HG03457 (cell line): ENCODE results near the gene ALDH1A2.
"Not testable (repeated sequence)": the region's sequence is repeated elsewhere in the genome, so short reads cannot be mapped to it uniquely, and the experiment has no call there.

Source experiments
- ATAC-seq: cut with Tn5 transposase; IDR thresholded peaks from one replicate; pipeline ENCODE4 v1.9.1; 2021; ENCODE audit warnings: moderate number of reproducible peaks; ENCODE audit not compliant: unreplicated experiment

The ALDH1A2 gene

GRCh38 chr15:58065445-58066041 lies at the start of gene ALDH1A2:
Gene ALDH1A2 (minus strand): TSS chr15:58065711. CDS start chr15:58065650, 61 bp downstream.
- ATAC-seq: no peak

DNA sequence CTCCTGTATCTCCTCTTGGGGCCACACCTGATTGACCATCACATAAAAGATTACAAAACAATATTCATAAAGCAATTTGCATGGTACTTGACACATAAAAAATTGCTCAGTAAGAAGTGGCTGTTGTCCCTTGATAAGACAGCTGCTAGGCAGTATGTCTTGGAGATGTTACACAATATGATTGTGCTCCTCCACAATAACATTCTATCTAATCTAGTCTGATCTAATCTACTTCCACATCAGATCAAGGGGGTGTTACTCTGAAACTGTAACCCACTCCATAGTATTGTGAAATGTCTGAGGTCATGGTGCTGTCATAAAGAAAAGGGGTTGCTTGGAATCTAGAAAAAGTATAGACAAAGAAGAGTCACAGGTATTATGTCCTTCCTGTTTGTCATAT lies 49.3 kb upstream of the ALDH1A2 start:
- no peak for ATAC-seq

GRCh38 chr15:58114388-58114787 lies 48.9 kb upstream of the ALDH1A2 start:
- no peak for ATAC-seq

- ATAC-seq: not testable (repeated sequence)
Observed at GRCh38 chr15:58113358-58113757, 47.8 kb upstream of the ALDH1A2 start.

GRCh38 chr15:58111718-58112104 lies 46.2 kb upstream of the ALDH1A2 start:
- no peak for ATAC-seq

DNA sequence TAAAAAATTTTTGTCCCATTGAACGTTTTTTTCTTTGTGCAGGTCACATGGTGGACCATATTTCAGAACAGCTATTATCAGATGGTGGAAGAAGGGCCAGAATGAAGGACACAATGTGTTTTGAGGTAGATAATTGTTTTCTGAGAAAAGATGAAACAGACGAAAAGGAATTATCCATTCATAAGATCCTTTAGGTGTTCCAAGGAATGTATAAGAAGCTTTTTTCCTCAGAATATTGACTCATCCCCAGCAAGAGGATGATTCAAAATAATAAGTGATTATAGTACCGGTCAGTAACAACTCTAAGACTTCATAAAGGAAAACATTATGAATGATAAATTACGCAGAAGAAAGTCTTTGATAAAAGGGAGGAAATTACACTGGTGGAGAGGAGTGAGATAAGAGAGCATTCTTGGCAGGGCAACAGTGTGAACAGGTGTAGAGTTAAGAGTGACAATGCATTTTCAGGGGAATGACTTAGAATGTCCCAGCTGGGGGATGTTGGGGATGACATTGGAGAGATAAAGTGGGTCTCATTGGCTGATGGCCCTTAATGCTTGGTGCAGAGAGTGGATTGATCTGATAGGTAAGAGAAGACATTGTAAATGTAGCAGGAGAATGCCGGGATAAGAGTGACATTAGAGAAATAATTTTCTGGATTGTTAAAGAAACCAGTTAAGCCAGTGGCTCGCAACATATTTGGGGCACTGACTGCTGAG lies 45.6 kb upstream of the ALDH1A2 start:
- ATAC-seq: no peak

DNA sequence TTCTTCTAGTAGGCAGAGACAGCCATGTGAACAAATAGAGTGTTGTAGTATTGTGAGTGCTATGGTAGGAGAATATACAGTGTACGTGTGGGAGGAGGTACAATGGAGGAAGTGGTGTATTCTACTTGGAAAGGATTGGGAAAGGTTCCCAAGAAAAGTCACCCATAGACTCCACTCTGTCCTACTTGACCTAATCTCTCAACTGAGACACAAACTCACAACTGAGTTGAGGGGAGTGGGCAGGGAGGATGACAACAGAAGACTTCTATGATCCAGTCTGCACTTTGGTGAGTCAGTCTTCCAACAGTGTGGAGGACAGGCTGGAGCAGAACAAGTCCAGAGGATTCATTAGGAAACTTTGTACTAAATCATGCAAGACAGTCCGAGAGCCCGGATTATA lies 43.9 kb upstream of the ALDH1A2 start:
- no peak for ATAC-seq

DNA sequence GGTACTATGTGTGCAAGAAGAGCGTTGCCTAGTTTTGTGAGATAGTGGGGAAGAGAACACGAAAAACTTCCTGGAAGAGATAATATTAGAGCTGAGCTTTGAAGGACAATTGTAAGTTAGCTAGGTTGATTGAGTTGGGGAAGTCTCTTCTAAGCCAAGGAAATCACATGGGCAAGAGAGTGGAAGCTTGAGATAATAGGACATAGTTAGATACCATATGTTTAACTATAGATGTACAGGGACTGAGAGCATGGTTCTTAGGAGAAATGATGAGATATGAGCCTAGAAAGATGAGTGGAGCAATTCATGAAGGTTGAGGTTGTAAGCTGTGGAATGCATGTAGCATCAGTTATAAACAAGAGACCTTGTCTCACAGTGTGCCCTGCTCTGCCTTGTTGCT lies 42.6 kb upstream of the ALDH1A2 start:
- ATAC-seq: no peak

DNA sequence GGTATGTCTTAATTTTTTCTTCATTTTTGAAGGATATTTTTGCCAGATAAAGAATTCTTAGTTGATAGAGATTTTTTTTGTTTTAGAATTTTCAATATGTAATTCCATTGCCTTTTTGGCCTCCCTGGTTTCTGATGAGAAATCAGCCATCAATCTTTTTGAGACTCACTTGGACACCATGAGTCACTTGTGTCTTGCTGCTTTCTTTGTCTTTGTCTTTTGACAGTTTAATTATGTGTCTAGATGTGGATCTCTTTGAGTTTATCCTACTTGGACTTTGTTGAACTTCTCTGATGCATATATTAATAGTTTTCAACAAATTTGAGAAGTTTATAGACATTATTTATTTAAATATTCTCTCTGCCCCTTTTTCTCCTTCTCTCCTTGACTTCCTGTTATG lies 38.0 kb upstream of the ALDH1A2 start:
- no peak for ATAC-seq

DNA sequence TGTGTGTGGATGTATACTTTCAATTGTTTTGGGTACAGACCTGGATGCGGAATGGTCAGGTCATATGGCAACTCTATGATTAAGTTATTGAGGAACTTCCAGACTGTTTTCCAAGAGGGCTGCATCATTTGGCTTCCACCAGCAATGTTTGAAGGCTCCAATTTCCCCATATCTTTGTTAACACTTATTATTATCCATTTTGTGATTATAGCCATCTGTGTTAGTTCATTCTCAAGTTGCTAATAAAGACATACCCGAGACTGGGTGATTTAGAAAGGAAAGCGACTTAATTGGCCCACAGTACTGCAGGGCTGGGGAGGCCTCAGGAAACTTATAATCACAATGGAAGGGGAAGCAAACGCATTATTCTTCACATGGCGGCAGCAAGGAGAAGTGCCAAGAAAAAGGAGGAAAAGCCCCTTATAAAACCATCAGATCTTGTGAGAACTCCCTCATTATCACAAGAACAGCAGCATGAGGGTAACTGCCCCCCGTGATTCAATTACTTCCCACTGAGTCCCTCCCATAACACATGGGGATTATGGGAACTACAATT lies 31.1 kb upstream of the ALDH1A2 start:
- no peak for ATAC-seq

DNA sequence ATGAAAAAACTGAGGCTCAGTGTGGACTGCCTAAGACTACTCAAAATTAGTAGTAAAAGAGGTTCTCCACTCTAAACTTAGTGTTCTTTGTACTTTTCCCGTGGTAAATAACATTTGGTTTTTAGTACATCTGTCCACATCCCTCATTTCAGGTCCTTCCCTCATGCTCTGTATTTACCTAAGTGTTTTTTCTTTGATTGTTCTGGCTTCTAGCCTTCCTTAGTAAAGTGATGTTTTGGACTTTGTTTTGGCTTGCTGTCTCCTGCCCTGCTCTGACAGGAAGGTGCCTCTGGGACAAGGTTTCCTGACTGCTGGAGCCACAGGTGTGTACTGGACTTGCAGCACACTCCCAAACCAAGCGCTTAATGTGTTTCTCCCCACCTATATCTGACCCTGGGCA lies 29.9 kb upstream of the ALDH1A2 start:
- no peak for ATAC-seq

GRCh38 chr15:58087871-58088270 lies 22.4 kb upstream of the ALDH1A2 start:
- ATAC-seq: no peak

- ATAC-seq: no peak
Observed at GRCh38 chr15:58086491-58086890, 21.0 kb upstream of the ALDH1A2 start.

DNA sequence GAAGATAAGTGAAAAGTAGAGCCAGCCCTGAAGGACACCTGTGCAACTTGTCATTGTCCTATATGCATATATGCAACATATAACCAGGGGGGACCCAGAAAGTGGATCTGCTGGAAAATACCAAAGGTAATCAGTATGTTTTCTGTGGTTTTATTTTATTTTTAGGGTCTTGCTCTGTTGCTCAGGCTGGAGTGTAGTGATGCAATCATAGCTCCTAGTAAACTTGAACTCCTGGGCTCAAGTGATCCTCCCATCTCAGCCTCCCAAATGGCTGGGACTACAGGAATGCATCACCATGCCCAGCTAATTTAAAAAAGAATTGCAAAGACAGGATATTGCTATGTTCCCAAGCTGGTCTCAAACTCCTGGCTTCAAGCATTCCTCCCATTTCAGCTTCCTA lies 18.0 kb upstream of the ALDH1A2 start:
- no peak for ATAC-seq

DNA sequence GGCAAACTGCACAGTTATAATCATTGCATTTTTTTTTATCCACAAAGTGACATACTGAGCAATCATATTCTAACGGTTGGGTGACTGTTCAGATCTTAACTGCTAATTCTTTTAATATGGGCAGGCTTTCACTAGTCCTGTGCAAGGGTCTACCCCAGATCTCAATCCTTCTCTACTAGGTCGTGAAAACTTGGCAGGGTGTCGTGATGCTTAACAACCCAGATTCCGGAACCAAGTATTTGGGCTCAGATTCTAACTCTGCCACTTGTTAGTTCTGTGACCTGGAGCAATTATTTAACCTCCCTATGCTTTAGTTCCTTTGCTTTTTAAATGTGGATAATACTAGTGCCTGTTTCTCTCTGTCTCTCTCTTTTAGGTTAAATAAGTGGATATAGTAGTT lies 16.4 kb upstream of the ALDH1A2 start:
- ATAC-seq: no peak

GRCh38 chr15:58081456-58081855 lies 15.9 kb upstream of the ALDH1A2 start:
- no peak for ATAC-seq

DNA sequence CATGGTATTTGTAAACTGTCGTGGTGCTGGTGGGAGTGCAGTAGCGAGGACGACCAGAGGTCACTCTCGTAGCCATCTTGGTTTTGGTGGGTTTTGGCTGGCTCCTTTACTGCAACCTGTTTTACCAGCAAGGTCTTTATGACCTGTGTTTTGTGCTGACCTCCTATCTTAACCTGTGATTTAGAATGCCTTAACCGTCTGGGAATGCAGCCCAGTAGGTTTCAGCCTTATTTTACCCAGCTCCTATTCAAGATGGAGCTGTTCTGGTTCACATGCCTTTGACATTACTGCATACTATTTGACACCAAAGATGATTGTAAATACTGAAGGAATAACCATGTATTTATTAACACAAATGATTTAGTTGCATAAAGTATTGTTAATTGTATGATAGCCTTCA lies 15.4 kb upstream of the ALDH1A2 start:
- not testable (repeated sequence) for ATAC-seq

- ATAC-seq: no peak
Observed at GRCh38 chr15:58080398-58080797, 14.9 kb upstream of the ALDH1A2 start.

- ATAC-seq: no peak
Observed at GRCh38 chr15:58078591-58078990, 13.1 kb upstream of the ALDH1A2 start.

DNA sequence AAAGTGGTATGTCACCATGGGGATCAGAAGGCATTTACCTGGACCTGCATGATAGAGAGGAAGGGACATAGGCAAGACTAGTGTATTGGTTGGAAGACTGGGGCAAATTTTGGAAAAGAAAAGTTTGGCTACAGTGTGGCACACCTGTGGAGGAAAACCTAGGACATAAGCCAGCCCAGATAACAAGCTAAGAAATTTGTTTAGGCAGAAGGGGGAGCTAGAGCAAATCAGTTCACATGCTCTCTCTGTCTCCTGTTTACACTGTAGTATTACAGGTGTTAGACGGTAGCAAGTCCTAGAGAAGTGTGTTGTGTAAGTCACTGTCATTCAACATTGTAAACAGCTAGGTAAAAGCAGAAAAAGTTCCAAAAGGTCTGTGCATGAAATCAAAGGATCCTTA lies 11.9 kb upstream of the ALDH1A2 start:
- ATAC-seq: no peak

- ATAC-seq: no peak
Observed at GRCh38 chr15:58074452-58074851, 8.9 kb upstream of the ALDH1A2 start.

- ATAC-seq: no peak
Observed at GRCh38 chr15:58070801-58071418, 5.4 kb upstream of the ALDH1A2 start.
